ENCODE measurements around the gene FER1L5. TPM values are rescaled to one million over a fixed set of nuclear protein-coding genes. Genes with fewer than 3 reads are reported as not detected.

The FER1L5 gene
- not detected for polyA plus RNA-seq (2013)

DNA sequence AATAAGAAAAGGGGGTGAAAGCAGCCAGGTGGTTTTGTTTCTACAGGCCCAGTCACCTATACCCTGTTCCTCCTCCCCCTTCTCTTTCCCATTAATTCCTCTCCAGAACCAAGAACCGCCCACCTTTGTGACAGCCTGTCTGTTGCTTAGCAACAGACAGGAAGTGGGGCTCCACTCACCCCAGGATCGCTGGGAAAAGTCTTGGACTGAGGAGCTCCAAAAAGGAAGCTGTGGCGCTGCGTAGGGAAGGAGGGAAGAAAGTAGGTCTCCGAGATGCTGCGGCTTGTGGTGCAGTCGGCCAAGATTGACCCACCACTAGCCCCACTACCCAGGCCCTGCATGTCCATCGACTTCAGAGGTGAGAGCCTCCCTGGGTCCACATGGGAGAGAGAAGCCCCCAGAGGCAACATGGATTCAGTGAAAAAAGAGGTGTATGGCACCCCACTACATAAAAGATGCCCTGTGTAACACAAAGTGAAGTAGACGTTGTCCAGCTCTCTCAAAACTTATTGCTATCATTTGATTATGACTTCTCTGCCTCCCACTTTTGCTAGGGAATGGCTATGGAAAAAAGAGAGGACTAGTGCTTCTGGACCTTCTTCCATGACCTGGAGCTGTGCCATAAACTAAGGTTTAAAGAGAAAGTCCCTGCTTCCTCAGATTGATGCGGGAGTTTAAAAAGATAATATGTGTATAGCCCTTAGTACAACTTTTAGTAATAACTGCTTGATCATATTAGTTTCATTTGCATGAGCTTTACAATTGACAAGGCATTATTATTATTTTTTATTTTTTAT lies at the start of gene FER1L5:
TSS of gene FER1L5 (plus strand) at position 201 of the 797 bp plus-strand sequence. CDS start at position 274, 73 bp downstream.
- Histone ChIP-seq H3K27me3 (replicated peaks in 2 of 5; ENCODE audit: control insufficient read depth in 4 of 5, insufficient read depth in 5 of 5, low read length in 4 of 5) (no peaks in the 10 kb centered on the region), H3K4me1 (ENCODE audit: control extremely low read depth in 1 of 4, control insufficient read depth in 4 of 4, insufficient read depth in 4 of 4, low read length in 3 of 4) (peaks cover 0 to 5% (median 2%) of the 10 kb centered on the region in 4 experiments), H3K9me3 (ENCODE audit: control extremely low read depth in 1 of 5, control insufficient read depth in 4 of 5, insufficient read depth in 2 of 5, low read depth in 1 of 5, low read length in 4 of 5) (no peaks in the 10 kb centered on the region), H3K27ac (ENCODE audit: insufficient read depth in 1 of 2, low read depth in 1 of 2, low read length in 2 of 2, poor library complexity in 1 of 2, severe bottlenecking in 2 of 2) (no peak within 1 kb of the TSS), H3K4me3 (ENCODE audit: control insufficient read depth in 1 of 7, extremely low read depth in 1 of 7, insufficient read depth in 4 of 7, low read depth in 2 of 7, low read length in 6 of 7) (no peak within 1 kb of the TSS), H3K36me3 (ENCODE audit: control insufficient read depth in 4 of 4, insufficient read depth in 4 of 4, low read length in 3 of 4) (no peaks in the 10 kb centered on the region)
- ChIA-PET CTCF (interaction anchor here (1.5 kb wide), 1 partner anchor 38 kb away, joined by 3 read pairs; no protein-coding TSS in a partner anchor), POLR2A (no interaction called here)
- WGBS (ENCODE audit: insufficient coverage) = 68% methylated on average over 4 of the region's 10 CpGs
- DNase-seq = no peak

DNA sequence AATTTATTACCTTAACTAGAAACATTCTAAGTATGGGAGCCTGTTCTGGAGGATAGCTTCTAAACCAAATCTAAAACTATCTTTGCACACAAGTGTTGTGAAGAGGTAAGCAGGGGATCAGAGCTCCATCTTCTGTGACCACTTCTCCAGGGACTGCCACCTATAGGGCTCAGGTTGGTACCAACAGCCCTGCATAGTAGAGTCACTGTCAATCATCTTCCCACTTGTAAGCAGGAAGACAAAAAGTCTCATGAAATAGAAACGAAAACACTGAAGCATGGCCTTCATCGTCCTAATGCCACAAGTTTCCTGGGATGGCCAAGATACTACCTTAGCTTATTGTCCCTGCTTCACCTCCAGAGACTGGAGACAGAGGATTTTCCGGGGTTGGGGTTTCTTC lies 48.3 kb upstream of the FER1L5 start:
- H3K27ac ChIP-seq (ENCODE audit: insufficient read depth in 1 of 2, low read depth in 1 of 2, low read length in 2 of 2, poor library complexity in 1 of 2, severe bottlenecking in 2 of 2) = no peak overlapping the region
- WGBS (ENCODE audit: insufficient coverage) = 0% methylated on average over 3 of the region's 3 CpGs
- ChIA-PET POLR2A (interaction anchor here (0.7 to 1.6 kb wide), 3 partner anchors 10 to 44 kb away, joined by 3 to 4 read pairs (median 4); partner anchors contain the start of gene KANSL3), CTCF (interaction anchor here (0.6 to 2.5 kb wide), 10 partner anchors 8 to 169 kb away, joined by 3 to 10 read pairs (median 4); no protein-coding TSS in a partner anchor)
- H3K9me3 ChIP-seq (ENCODE audit: control extremely low read depth in 1 of 5, control insufficient read depth in 4 of 5, insufficient read depth in 2 of 5, low read depth in 1 of 5, low read length in 4 of 5) = no peaks in the 10 kb centered on the region
- peak overlapping the region in 1 of 7 experiments; percentile 34 for H3K4me3 ChIP-seq (ENCODE audit: control insufficient read depth in 1 of 7, extremely low read depth in 1 of 7, insufficient read depth in 4 of 7, low read depth in 2 of 7, low read length in 6 of 7)
- peaks cover 0 to 21% (median 9%) of the 10 kb centered on the region in 4 experiments for H3K4me1 ChIP-seq (ENCODE audit: control extremely low read depth in 1 of 4, control insufficient read depth in 4 of 4, insufficient read depth in 4 of 4, low read length in 3 of 4)
- DNase-seq = no peak
- H3K27me3 ChIP-seq (replicated peaks in 2 of 5; ENCODE audit: control insufficient read depth in 4 of 5, insufficient read depth in 5 of 5, low read length in 4 of 5) = no peaks in the 10 kb centered on the region
- H3K36me3 ChIP-seq (ENCODE audit: control insufficient read depth in 4 of 4, insufficient read depth in 4 of 4, low read length in 3 of 4) = peaks cover 20 to 69% (median 48%) of the 10 kb centered on the region in 4 experiments

DNA sequence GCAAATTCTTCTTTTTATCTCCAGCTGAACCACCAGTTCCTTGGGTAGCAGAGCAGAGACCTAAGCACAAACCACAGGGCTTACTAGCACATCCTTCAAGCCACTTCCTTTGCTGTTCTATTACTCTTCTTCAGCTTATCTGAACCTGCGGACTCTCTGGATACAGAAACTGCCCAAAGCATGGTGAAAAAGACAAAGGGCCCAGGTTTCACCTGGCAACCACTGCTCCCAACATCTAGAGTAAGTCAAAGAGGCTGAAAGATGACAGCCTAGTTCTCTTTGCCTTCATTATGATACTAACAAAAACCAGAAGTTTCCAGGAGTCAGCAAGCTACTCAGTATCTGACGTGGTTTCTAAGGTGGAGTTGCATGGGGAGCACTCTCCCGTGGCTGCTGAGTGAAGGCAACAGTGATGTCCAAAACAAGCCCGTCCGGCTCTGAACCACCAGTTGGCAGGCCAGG lies 47.8 kb upstream of the FER1L5 start:
- CTCF ChIA-PET = interaction anchor here (0.6 to 2.5 kb wide), 7 partner anchors 10 to 169 kb away, joined by 3 to 10 read pairs (median 3); no protein-coding TSS in a partner anchor
- Histone ChIP-seq H3K27me3 (replicated peaks in 2 of 5; ENCODE audit: control insufficient read depth in 4 of 5, insufficient read depth in 5 of 5, low read length in 4 of 5) (no peaks in the 10 kb centered on the region), H3K27ac (ENCODE audit: insufficient read depth in 1 of 2, low read depth in 1 of 2, low read length in 2 of 2, poor library complexity in 1 of 2, severe bottlenecking in 2 of 2) (peak overlapping the region in 1 of 2 experiments; percentile 17), H3K9me3 (ENCODE audit: control extremely low read depth in 1 of 5, control insufficient read depth in 4 of 5, insufficient read depth in 2 of 5, low read depth in 1 of 5, low read length in 4 of 5) (no peaks in the 10 kb centered on the region), H3K36me3 (ENCODE audit: control insufficient read depth in 4 of 4, insufficient read depth in 4 of 4, low read length in 3 of 4) (peaks cover 20 to 70% (median 51%) of the 10 kb centered on the region in 4 experiments), H3K4me1 (ENCODE audit: control extremely low read depth in 1 of 4, control insufficient read depth in 4 of 4, insufficient read depth in 4 of 4, low read length in 3 of 4) (peaks cover 0 to 21% (median 9%) of the 10 kb centered on the region in 4 experiments), H3K4me3 (ENCODE audit: control insufficient read depth in 1 of 7, extremely low read depth in 1 of 7, insufficient read depth in 4 of 7, low read depth in 2 of 7, low read length in 6 of 7) (peak overlapping the region in 1 of 7 experiments; percentile 34)
- WGBS (ENCODE audit: insufficient coverage) = 59% methylated on average over 5 of the region's 5 CpGs
- peak; percentile 29 to 69 (median 66) for DNase-seq
- POLR2A ChIA-PET = interaction anchor here (1.6 kb wide), 1 partner anchor 10 kb away, joined by 4 read pairs; no protein-coding TSS in a partner anchor

DNA sequence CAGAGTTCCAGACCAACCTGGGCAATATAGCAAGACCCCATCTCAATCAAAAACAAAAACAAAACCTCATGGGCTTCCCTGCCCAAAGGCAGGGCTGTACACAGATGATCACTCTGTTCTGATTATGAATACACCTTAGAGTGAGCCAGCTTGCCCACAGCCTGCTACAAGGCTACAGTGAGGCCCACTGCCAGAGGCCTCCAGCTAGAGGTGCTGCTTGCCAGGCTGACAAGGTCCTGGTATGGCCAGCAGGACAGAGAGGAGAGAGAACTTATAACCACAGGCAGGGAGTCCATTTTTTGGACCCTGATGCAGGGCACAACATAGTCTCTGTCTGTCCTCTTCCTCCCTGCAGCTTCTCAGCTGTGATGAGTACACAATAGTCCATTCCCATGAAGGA lies 46.0 kb upstream of the FER1L5 start:
- H3K27ac ChIP-seq (ENCODE audit: insufficient read depth in 1 of 2, low read depth in 1 of 2, low read length in 2 of 2, poor library complexity in 1 of 2, severe bottlenecking in 2 of 2) = no peak overlapping the region
- H3K4me3 ChIP-seq (ENCODE audit: control insufficient read depth in 1 of 7, extremely low read depth in 1 of 7, insufficient read depth in 4 of 7, low read depth in 2 of 7, low read length in 6 of 7) = no peak overlapping the region
- H3K27me3 ChIP-seq (replicated peaks in 2 of 5; ENCODE audit: control insufficient read depth in 4 of 5, insufficient read depth in 5 of 5, low read length in 4 of 5) = no peaks in the 10 kb centered on the region
- DNase-seq = no peak
- H3K9me3 ChIP-seq (ENCODE audit: control extremely low read depth in 1 of 5, control insufficient read depth in 4 of 5, insufficient read depth in 2 of 5, low read depth in 1 of 5, low read length in 4 of 5) = no peaks in the 10 kb centered on the region
- H3K36me3 ChIP-seq (ENCODE audit: control insufficient read depth in 4 of 4, insufficient read depth in 4 of 4, low read length in 3 of 4) = peaks cover 21 to 78% (median 56%) of the 10 kb centered on the region in 4 experiments
- POLR2A ChIA-PET = interaction anchor here (0.7 kb wide), 1 partner anchor 256 kb away, joined by 4 read pairs; no protein-coding TSS in a partner anchor
- CTCF ChIA-PET = no interaction called here
- peaks cover 0 to 23% (median 12%) of the 10 kb centered on the region in 4 experiments for H3K4me1 ChIP-seq (ENCODE audit: control extremely low read depth in 1 of 4, control insufficient read depth in 4 of 4, insufficient read depth in 4 of 4, low read length in 3 of 4)

- ChIA-PET POLR2A (no interaction called here), CTCF (interaction anchor here (1.3 kb wide), 1 partner anchor 48 kb away, joined by 3 read pairs; no protein-coding TSS in a partner anchor)
- DNase-seq = no peak
- WGBS (ENCODE audit: insufficient coverage) = no CpG with 5 or more reads among the region's 2 CpGs
- Histone ChIP-seq H3K36me3 (ENCODE audit: control insufficient read depth in 4 of 4, insufficient read depth in 4 of 4, low read length in 3 of 4) (peaks cover 18 to 81% (median 64%) of the 10 kb centered on the region in 4 experiments), H3K27ac (ENCODE audit: insufficient read depth in 1 of 2, low read depth in 1 of 2, low read length in 2 of 2, poor library complexity in 1 of 2, severe bottlenecking in 2 of 2) (no peak overlapping the region), H3K27me3 (replicated peaks in 2 of 5; ENCODE audit: control insufficient read depth in 4 of 5, insufficient read depth in 5 of 5, low read length in 4 of 5) (no peaks in the 10 kb centered on the region), H3K9me3 (ENCODE audit: control extremely low read depth in 1 of 5, control insufficient read depth in 4 of 5, insufficient read depth in 2 of 5, low read depth in 1 of 5, low read length in 4 of 5) (no peaks in the 10 kb centered on the region), H3K4me1 (ENCODE audit: control extremely low read depth in 1 of 4, control insufficient read depth in 4 of 4, insufficient read depth in 4 of 4, low read length in 3 of 4) (peaks cover 0 to 15% (median 12%) of the 10 kb centered on the region in 4 experiments), H3K4me3 (ENCODE audit: control insufficient read depth in 1 of 7, extremely low read depth in 1 of 7, insufficient read depth in 4 of 7, low read depth in 2 of 7, low read length in 6 of 7) (no peak overlapping the region)
Observed at GRCh38 chr2:96599941-96600340, 42.6 kb upstream of the FER1L5 start.

DNA sequence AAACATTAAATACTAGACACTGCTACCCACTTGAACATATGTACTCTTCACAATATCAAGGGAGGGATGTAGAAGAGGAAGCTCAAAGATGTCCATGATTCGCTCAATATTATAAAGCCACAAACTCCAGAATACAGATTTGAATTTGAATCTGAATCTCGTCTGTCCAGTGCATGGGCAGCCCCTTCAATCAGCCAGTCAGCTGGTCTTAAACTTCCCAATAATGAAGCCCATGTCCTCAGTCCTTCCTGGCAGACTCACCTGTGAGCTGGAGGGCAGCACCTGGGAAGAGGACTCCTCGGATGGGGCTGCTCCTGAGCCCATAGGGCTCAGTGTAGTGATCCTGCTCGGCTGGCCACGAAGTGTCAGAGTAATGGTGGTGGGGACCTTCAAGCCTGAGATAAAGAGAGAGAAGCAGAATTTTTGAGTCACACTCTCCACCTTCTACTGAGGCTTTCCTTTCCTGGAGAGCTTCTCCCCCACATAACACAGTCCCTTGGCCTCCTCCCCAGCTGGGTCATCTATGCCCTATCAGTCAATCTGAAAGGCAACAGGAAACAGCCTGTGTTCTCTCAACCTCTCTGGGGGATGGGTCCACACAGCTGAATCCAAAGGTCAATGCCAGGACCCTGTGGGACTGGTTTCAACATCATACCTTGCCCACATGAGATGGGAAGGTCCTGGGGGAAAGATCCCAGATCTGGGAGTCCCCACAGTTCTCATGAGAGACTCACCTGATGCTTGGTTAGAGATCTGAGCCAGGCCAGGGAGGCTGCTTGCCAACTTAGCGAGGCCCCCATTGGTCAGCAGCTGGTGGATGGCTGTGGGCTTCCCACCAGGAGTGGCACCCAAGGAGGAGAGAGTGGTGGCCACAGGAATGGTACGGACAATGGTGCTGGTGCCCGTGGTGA lies 40.9 kb upstream of the FER1L5 start:
- H3K27ac ChIP-seq (ENCODE audit: insufficient read depth in 1 of 2, low read depth in 1 of 2, low read length in 2 of 2, poor library complexity in 1 of 2, severe bottlenecking in 2 of 2) = peak overlapping the region in 1 of 2 experiments; percentile 28
- 94% methylated on average over 7 of the region's 8 CpGs for WGBS (ENCODE audit: insufficient coverage)
- no peaks in the 10 kb centered on the region for H3K9me3 ChIP-seq (ENCODE audit: control extremely low read depth in 1 of 5, control insufficient read depth in 4 of 5, insufficient read depth in 2 of 5, low read depth in 1 of 5, low read length in 4 of 5)
- POLR2A ChIA-PET = interaction anchor here (0.6 kb wide), 1 partner anchor 127 kb away, joined by 4 read pairs; no protein-coding TSS in a partner anchor
- CTCF ChIA-PET = interaction anchor here (0.6 to 1.9 kb wide), 6 partner anchors 8 to 191 kb away, joined by 3 to 13 read pairs (median 4); no protein-coding TSS in a partner anchor
- H3K27me3 ChIP-seq (replicated peaks in 2 of 5; ENCODE audit: control insufficient read depth in 4 of 5, insufficient read depth in 5 of 5, low read length in 4 of 5) = no peaks in the 10 kb centered on the region
- no peak overlapping the region for H3K4me3 ChIP-seq (ENCODE audit: control insufficient read depth in 1 of 7, extremely low read depth in 1 of 7, insufficient read depth in 4 of 7, low read depth in 2 of 7, low read length in 6 of 7)
- peaks cover 27 to 82% (median 64%) of the 10 kb centered on the region in 4 experiments for H3K36me3 ChIP-seq (ENCODE audit: control insufficient read depth in 4 of 4, insufficient read depth in 4 of 4, low read length in 3 of 4)
- H3K4me1 ChIP-seq (ENCODE audit: control extremely low read depth in 1 of 4, control insufficient read depth in 4 of 4, insufficient read depth in 4 of 4, low read length in 3 of 4) = peaks cover 0 to 10% (median 9%) of the 10 kb centered on the region in 4 experiments
- peak in 2 of 3 donors; percentile 19 to 27 for DNase-seq
